Stimulated activated CD8-positive, alpha-beta memory T cell treated with anti-CD3 and anti-CD28 coated beads, Interleukin-12 subunit alpha, Interleukin-12 subunit beta, amount 100 ng/mL, for 24 hours (primary cell): ENCODE measurements around the gene CDK11B.
"Not testable (repeated sequence)": the region's sequence is repeated elsewhere in the genome, so short reads cannot be mapped to it uniquely, and the experiment has no call there.

Experiments
- DNase-seq: peaks from one replicate; pipeline ENCODE4 v3.0.0-alpha.2; 2020; ENCODE audit errors: extremely low read depth

Gene CDK11B

GRCh38 chr1:1658583-1659549, at the start of gene CDK11B:
Gene CDK11B, minus strand, starts transcription at chr1:1659004. Its CDS starts 1,519 bp downstream, at chr1:1657485.
- peak; percentile 98 for DNase-seq

GRCh38 chr1:1707897-1708296, 49.1 kb upstream of the CDK11B start:
- not testable (repeated sequence) for DNase-seq

GRCh38 chr1:1707241-1707640, 48.4 kb upstream of the CDK11B start:
- not testable (repeated sequence) for DNase-seq

- DNase-seq = not testable (repeated sequence)
Measured at GRCh38 chr1:1705623-1706022, 46.8 kb upstream of the CDK11B start.

GRCh38 chr1:1704284-1704957, 45.6 kb upstream of the CDK11B start:
- DNase-seq = not testable (repeated sequence)

GRCh38 chr1:1703796-1704195, 45.0 kb upstream of the CDK11B start:
- no peak for DNase-seq

GRCh38 chr1:1702506-1702905, 43.7 kb upstream of the CDK11B start:
- not testable (repeated sequence) for DNase-seq

GRCh38 chr1:1700557-1700956, 41.8 kb upstream of the CDK11B start:
- DNase-seq = not testable (repeated sequence)

- not testable (repeated sequence) for DNase-seq
Measured at GRCh38 chr1:1700067-1700466, 41.3 kb upstream of the CDK11B start.

- DNase-seq = not testable (repeated sequence)
Measured at GRCh38 chr1:1699061-1699460, 40.3 kb upstream of the CDK11B start.

GRCh38 chr1:1697358-1698183, 38.8 kb upstream of the CDK11B start:
- DNase-seq = not testable (repeated sequence)

GRCh38 chr1:1696431-1697357, 37.9 kb upstream of the CDK11B start:
- not testable (repeated sequence) for DNase-seq

- peak; percentile 75 for DNase-seq
Measured at GRCh38 chr1:1692714-1693647, 34.2 kb upstream of the CDK11B start, which contains the start of gene SLC35E2B. Gene SLC35E2B, minus strand, starts transcription at chr1:1692795. Its CDS starts 16,096 bp downstream, at chr1:1676699.

GRCh38 chr1:1692324-1692713, 33.5 kb upstream of the CDK11B start:
- peak; percentile 47 for DNase-seq

GRCh38 chr1:1691443-1691842, 32.6 kb upstream of the CDK11B start:
- DNase-seq = not testable (repeated sequence)

GRCh38 chr1:1689526-1689925, 30.7 kb upstream of the CDK11B start:
- not testable (repeated sequence) for DNase-seq

- no peak for DNase-seq
Measured at GRCh38 chr1:1687846-1688245, 29.0 kb upstream of the CDK11B start.

- DNase-seq = no peak
Measured at GRCh38 chr1:1684031-1684681, 25.4 kb upstream of the CDK11B start.
